HFF-Myc (cell line): ENCODE results near the gene AMDHD2.

ENCODE experiments used
- DNase-seq: peaks from one replicate; pipeline ENCODE4 v3.0.0-alpha.2; 2011; ENCODE audit warnings: low read depth; ENCODE audit errors: extremely low read depth
- H3K4me3 ChIP-seq: replicated peaks from 2 replicates; pipeline ENCODE4 v1.5.1; 2011; ENCODE audit warnings: low read depth, mild to moderate bottlenecking, control low read depth, low read length
- CTCF ChIP-seq: IDR thresholded peaks from 2 replicates; pipeline ENCODE4 v1.5.1; 2012; ENCODE audit warnings: mild to moderate bottlenecking, low read depth, low read length, control low read depth; ENCODE audit errors: missing control alignments

Gene AMDHD2

GRCh38 chr16:2496223-2497115, 23.7 kb upstream of the AMDHD2 start:
- no peak for TF ChIP-seq CTCF
- H3K4me3 ChIP-seq, result no peak overlapping the region
- DNase-seq, result no peak

- H3K4me3 ChIP-seq, result no peak overlapping the region
Measured at GRCh38 chr16:2497116-2497630, 23.0 kb upstream of the AMDHD2 start.

GRCh38 chr16:2497695-2498484, 22.3 kb upstream of the AMDHD2 start:
- no peak for DNase-seq
- no peak for TF ChIP-seq CTCF
- no peak overlapping the region for H3K4me3 ChIP-seq

More at GRCh38 chr16:2497116-2497630, 23.0 kb upstream of the AMDHD2 start:
- no peak for DNase-seq
- no peak for TF ChIP-seq CTCF

- DNase-seq, result no peak
- no peak overlapping the region for H3K4me3 ChIP-seq
- no peak for TF ChIP-seq CTCF
Measured at GRCh38 chr16:2498531-2499253, 21.5 kb upstream of the AMDHD2 start.

GRCh38 chr16:2499454-2499853, 20.7 kb upstream of the AMDHD2 start:
- DNase-seq, result no peak
- H3K4me3 ChIP-seq, result no peak overlapping the region
- TF ChIP-seq CTCF, result no peak

- no peak for DNase-seq
- no peak overlapping the region for H3K4me3 ChIP-seq
- no peak for TF ChIP-seq CTCF
Measured at GRCh38 chr16:2499890-2500429, 20.2 kb upstream of the AMDHD2 start.
